ENCODE data around the gene ERICH6.

Gene ERICH6

DNA sequence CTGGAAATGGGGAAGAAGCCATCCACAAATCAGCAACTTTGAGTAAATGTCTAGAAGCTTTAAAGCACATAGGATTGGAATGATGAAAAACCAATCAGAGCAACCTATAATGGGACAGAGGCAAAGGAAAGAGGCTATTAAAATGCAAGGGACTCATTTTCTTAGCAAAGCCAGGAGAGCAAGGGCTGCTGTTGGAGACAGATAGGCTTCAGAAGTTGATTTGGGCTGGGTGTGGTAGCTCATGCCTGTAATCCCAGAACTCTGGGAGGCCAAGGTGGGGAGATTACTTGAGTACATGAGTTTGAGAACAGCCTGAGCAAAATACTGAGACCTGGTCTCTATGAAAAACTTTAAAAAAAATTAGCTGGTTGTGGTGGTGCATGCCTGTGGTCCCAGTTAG is 16.1 kb downstream of the ERICH6 start:
- Mint-ChIP-seq H3K27me3 (no peaks in the 10 kb centered on the region), H3K27ac (no peak overlapping the region), H3K4me1 (ENCODE audit: low read depth in 2 of 2) (no peaks in the 10 kb centered on the region), H3K4me3 (no peak overlapping the region), H3K9me3 (no peaks in the 10 kb centered on the region), H3K36me3 (ENCODE audit: insufficient read depth) (peaks cover 3% of the 10 kb centered on the region)
- ATAC-seq (replicated peaks) (no peak), DNase-seq (no peak)

DNA sequence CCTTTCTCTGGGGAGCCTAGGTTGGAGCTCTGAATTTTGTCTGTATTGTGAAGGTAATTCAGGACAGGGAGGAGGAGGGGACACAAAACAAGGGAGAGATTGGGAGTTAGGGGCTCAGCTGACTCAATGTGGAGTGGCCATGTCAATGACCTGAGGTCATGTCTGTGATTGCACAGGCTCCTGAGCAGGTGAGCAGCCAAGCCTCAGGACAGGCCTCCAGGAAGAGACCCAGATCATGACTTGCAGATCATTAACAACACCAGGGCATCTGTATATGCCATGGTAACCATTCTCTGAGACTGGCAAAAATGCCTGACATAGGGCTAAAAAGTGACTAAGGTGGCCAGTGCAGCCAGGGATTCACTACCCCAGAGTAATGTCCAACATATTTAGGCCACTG is 20.9 kb downstream of the ERICH6 start:
- Mint-ChIP-seq H3K4me3 (no peak overlapping the region), H3K27me3 (no peaks in the 10 kb centered on the region), H3K36me3 (ENCODE audit: insufficient read depth) (no peaks in the 10 kb centered on the region), H3K9me3 (no peaks in the 10 kb centered on the region), H3K4me1 (ENCODE audit: low read depth in 2 of 2) (peaks cover 4 to 7% of the 10 kb centered on the region in 2 donors), H3K27ac (peak overlapping the region in 1 of 2 donors; percentile 6)
- DNase-seq, result no peak
- ATAC-seq (replicated peaks), result no peak

DNA sequence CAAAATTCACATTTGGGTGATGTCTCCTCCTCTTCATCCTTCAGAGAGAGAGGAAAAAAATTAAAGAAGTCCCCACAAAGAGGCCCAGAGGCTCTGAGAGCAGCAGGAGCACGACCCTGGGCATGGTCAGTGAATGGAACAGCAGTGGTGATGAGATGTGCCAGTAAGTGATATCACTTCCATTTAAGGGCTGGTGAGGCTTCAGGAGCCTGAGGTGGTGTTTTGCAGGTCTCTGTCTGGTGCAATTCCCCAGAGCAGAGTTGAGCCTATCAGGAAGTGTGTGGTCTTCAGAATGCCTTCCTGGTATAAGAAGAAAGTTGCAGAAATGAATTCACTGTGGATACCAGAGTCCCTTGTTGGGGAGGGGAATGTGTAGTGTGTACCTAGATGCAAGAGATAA is 21.4 kb downstream of the ERICH6 start:
- H3K27ac Mint-ChIP-seq, result peak overlapping the region in 1 of 2 donors; percentile 6
- no peaks in the 10 kb centered on the region for H3K27me3 Mint-ChIP-seq
- peaks cover 4 to 7% of the 10 kb centered on the region in 2 donors for H3K4me1 Mint-ChIP-seq (ENCODE audit: low read depth in 2 of 2)
- ATAC-seq (replicated peaks) (no peak), DNase-seq (no peak)
- H3K36me3 Mint-ChIP-seq (ENCODE audit: insufficient read depth), result no peaks in the 10 kb centered on the region
- H3K4me3 Mint-ChIP-seq, result no peak overlapping the region
- no peaks in the 10 kb centered on the region for H3K9me3 Mint-ChIP-seq

DNA sequence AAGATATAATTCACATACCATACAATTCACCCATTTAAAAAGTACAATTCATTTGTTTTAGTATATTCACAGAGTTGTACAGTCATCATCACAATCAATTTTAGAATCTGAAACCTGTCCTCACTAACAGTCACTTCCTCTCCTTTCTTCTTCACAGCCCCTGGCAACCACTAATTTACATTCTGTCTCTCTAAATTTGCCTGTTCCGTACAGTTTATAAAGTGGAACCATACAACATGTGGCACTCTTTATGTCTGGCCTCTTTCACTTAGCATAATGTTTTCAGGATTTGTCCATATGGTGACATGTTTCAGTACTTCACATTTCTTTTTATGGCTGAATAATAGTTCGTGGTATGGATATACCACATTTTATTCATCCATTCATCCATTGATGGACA is 22.7 kb downstream of the ERICH6 start:
- H3K36me3 Mint-ChIP-seq (ENCODE audit: insufficient read depth), result no peaks in the 10 kb centered on the region
- DNase-seq (no peak), ATAC-seq (replicated peaks) (peak; percentile 54)
- peaks cover under 1 to 3% of the 10 kb centered on the region in 2 donors for H3K9me3 Mint-ChIP-seq
- H3K4me3 Mint-ChIP-seq, result no peak overlapping the region
- H3K4me1 Mint-ChIP-seq (ENCODE audit: low read depth in 2 of 2), result peaks cover 4 to 7% of the 10 kb centered on the region in 2 donors
- H3K27ac Mint-ChIP-seq, result no peak overlapping the region
- peaks cover 0 to 2% of the 10 kb centered on the region in 2 donors for H3K27me3 Mint-ChIP-seq

DNA sequence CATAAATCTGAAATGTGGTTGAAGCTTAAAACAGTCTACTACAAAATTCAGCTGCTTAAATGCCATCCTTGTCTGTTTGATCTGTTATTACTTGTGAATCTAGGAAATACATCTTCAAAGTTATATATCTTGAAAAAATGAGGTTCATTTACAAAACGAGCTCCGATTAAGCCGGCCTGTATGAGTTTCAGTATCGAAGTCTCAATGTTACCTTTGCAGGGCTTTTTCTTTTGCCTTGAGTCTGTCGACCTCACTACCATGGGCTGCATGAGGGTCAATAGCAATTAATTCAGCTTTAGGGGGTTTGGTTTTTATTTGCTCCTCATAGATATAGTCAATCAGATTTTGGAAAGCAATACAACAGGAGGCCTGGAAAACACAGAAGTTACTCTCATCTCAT is 23.2 kb downstream of the ERICH6 start:
- no peak for DNase-seq
- peaks cover 2 to 8% of the 10 kb centered on the region in 2 donors for H3K9me3 Mint-ChIP-seq
- H3K4me1 Mint-ChIP-seq (ENCODE audit: low read depth in 2 of 2), result peaks cover 4 to 7% of the 10 kb centered on the region in 2 donors
- H3K27me3 Mint-ChIP-seq, result peaks cover 0 to 7% of the 10 kb centered on the region in 2 donors
- H3K27ac Mint-ChIP-seq, result no peak overlapping the region
- no peak overlapping the region for H3K4me3 Mint-ChIP-seq
- no peak for ATAC-seq (replicated peaks)
- H3K36me3 Mint-ChIP-seq (ENCODE audit: insufficient read depth), result peaks cover 1% of the 10 kb centered on the region

DNA sequence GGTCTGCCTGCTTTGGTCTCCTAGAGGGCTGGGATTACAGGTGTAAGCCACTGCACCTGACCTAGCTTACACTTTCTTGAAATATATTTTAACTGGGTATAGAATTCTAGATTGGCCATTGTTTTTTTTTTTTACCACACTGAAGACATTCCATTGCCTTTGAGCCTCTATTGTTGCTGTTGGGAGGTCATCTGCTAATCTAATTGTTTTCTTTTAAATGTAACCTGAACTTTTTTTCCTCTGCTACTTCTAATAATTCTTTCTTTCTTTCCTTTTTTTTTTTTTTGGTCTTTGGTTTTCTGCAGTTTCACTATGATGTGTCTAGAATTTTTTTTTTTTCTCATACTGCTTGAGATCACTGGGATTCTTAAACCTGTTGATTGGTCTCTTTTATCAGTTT is 28.1 kb downstream of the ERICH6 start:
- Mint-ChIP-seq H3K4me1 (ENCODE audit: low read depth in 2 of 2) (peaks cover 0 to 3% of the 10 kb centered on the region in 2 donors), H3K9me3 (peaks cover 2 to 10% of the 10 kb centered on the region in 2 donors), H3K27me3 (peaks cover 0 to 14% of the 10 kb centered on the region in 2 donors), H3K27ac (no peak overlapping the region), H3K4me3 (no peak overlapping the region), H3K36me3 (ENCODE audit: insufficient read depth) (peaks cover 5% of the 10 kb centered on the region)
- DNase-seq (no peak), ATAC-seq (replicated peaks) (no peak)

DNA sequence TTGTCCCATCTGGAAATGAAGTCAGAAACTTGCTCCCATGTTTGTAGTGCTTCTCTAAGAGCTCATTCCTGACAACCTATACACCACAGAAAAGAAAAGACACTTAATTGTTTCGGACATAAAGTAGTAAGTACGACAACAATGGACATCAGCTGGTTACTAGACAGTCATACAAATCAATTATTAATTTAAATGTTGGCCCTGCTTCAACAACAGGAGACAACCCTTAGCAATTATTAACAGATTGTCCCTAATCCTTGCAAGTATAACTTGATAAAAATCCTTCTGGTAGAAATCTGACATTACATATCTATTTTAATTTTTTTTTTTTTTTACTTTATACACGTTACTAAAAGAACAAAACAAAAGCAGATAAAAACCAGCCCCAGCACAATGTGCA is 29.8 kb downstream of the ERICH6 start:
- no peak overlapping the region for H3K27ac Mint-ChIP-seq
- ATAC-seq (replicated peaks), result no peak
- H3K4me1 Mint-ChIP-seq (ENCODE audit: low read depth in 2 of 2), result no peaks in the 10 kb centered on the region

DNA sequence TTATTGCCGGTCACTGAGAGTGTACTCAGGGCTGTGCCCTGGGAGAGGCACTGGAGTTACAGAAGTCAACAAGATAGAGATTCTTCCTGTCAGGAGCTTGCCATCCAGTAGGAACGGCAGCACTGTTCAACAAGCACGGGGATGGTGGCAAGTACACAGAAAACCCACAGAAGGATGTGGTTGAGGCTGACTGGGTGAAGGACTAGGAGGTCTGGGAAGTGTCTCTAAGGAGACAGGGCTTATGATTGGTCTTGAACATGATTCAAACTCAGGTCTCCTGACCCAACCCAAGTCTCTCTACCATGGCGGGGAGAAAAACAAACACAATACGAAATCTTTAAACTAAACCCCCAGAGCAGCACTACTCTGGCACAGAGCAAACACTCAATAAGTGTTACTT is 37.6 kb downstream of the ERICH6 start:
- no peaks in the 10 kb centered on the region for H3K36me3 Mint-ChIP-seq (ENCODE audit: insufficient read depth)
- peak in 1 of 3 experiments; percentile 5 for DNase-seq
- peaks cover 11 to 17% of the 10 kb centered on the region in 2 donors for H3K27me3 Mint-ChIP-seq
- peak; percentile 76 for ATAC-seq (replicated peaks)
- H3K27ac Mint-ChIP-seq, result peak overlapping the region in 1 of 2 donors; percentile 72
- no peaks in the 10 kb centered on the region for H3K9me3 Mint-ChIP-seq
- peaks cover 10 to 11% of the 10 kb centered on the region in 2 donors for H3K4me1 Mint-ChIP-seq (ENCODE audit: low read depth in 2 of 2)
- peak overlapping the region in 1 of 2 donors; percentile 44 for H3K4me3 Mint-ChIP-seq

More for the DNA sequence above, 29.8 kb downstream of the ERICH6 start:
- Mint-ChIP-seq H3K27me3 (peaks cover 0 to 14% of the 10 kb centered on the region in 2 donors), H3K4me3 (no peak overlapping the region), H3K9me3 (peaks cover 2 to 10% of the 10 kb centered on the region in 2 donors), H3K36me3 (ENCODE audit: insufficient read depth) (peaks cover 5% of the 10 kb centered on the region)
- no peak for DNase-seq

DNA sequence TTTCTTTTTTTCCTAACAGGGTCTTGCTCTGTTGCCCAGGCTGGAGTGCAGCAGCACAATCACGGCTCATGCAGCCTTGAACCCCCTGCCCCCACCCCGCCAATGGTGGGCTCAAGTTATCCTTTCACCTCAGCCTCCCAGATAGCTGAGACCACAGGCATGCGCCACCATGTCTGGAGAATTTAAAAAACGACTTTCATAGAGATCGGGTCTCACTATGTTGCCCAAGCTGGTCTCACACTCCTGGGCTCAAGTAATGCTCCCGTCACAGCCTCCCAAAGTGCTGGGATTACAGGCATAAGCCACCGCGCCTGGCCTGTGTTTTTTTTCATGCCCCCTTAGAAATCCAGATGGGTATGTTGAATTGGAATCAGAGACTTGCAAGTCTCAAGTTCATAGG is 40.3 kb downstream of the ERICH6 start:
- no peak for ATAC-seq (replicated peaks)
- Mint-ChIP-seq H3K4me1 (ENCODE audit: low read depth in 2 of 2) (peaks cover 10 to 12% of the 10 kb centered on the region in 2 donors), H3K9me3 (no peaks in the 10 kb centered on the region), H3K36me3 (ENCODE audit: insufficient read depth) (no peaks in the 10 kb centered on the region), H3K27me3 (peaks cover 18 to 25% of the 10 kb centered on the region in 2 donors), H3K27ac (no peak overlapping the region), H3K4me3 (no peak overlapping the region)
- DNase-seq, result no peak

DNA sequence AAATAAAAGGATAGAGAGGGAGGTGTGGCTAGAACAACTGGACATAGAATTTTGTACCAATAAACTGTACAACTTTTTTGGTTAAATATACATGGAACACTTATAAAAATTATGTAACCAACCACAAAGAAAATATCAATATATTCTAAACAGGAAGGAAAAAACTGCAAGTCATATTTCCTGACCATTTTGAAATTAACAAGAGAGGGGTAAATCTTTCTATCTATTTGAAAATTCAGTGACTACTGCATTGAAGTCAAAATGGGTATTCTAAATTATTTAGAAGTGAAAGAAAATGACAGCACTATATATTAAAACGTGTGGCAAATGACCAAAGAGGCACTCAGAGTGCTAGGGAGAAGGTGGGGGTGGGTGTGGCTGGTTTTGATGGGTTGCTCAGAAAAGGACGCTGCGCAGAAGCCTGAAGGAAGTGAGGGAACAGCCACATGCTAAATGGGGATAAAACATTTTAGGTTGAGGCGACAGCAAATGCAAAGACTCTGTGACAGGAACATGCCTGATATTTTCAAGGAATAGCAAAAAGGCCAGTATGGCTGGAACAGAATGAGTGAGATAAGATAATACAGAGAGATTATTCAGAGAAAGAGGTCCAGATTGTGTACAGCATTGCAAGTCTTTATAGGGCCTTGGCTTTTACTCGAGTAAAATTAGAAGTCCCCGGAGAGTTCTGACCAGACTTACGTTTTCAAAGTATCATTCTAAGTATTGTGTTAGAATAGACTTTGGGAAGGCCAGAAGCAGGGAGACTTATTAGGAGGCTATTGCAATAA is 41.1 kb downstream of the ERICH6 start:
- no peak for ATAC-seq (replicated peaks)
- Mint-ChIP-seq H3K4me1 (ENCODE audit: low read depth in 2 of 2) (peaks cover 10 to 12% of the 10 kb centered on the region in 2 donors), H3K36me3 (ENCODE audit: insufficient read depth) (no peaks in the 10 kb centered on the region), H3K27me3 (peaks cover 18 to 27% of the 10 kb centered on the region in 2 donors), H3K4me3 (no peak overlapping the region), H3K27ac (no peak overlapping the region), H3K9me3 (no peaks in the 10 kb centered on the region)
- no peak for DNase-seq

DNA sequence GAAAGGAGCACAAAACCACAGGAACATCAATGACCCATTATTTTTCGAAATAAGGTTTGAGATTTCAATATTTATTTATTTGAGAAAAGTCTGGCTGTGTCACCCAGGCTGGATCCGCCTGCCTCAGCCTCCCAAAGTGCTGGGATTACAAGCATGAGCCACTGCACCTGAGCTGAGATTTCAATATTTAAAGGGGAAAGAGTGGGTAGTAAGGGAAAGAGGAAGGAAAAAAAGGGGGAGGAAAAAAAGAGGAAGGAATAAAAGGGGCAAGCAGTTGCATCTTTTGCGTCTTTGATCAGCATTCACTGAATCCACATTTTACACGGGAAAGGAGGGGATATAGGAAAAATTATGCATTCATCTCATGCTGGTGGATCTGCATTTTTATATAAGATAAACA is 47.4 kb downstream of the ERICH6 start:
- Mint-ChIP-seq H3K36me3 (ENCODE audit: insufficient read depth) (no peaks in the 10 kb centered on the region), H3K4me1 (ENCODE audit: low read depth in 2 of 2) (peaks cover 0 to 1% of the 10 kb centered on the region in 2 donors), H3K27me3 (peaks cover 16 to 23% of the 10 kb centered on the region in 2 donors), H3K4me3 (no peak overlapping the region), H3K9me3 (no peaks in the 10 kb centered on the region), H3K27ac (no peak overlapping the region)
- ATAC-seq (replicated peaks) (no peak), DNase-seq (no peak)

DNA sequence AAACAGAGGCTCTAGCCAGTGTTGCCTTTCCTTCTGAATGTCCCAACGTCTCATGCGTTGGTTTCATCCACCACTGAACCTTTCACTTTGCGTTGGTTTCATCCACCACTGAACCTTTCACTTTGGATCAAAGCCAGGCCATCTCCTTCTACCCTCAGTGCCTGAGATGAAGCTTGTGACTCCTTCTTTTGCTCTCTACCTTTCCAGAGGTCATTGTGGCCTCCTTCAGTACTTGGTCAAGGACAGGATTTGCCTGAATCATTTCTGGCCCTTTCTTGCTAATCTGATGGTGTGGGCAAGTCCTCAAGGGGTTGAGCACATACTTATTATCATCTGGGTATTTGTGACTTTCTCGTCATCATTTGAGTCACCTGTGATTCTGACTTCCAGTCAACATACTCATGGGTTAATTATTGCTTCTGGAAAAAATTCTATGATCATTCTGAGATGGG is 50.6 kb downstream of the ERICH6 start:
- no peak overlapping the region for H3K4me3 Mint-ChIP-seq
- ATAC-seq (replicated peaks), result no peak
- DNase-seq, result no peak
- H3K9me3 Mint-ChIP-seq, result no peaks in the 10 kb centered on the region
- H3K27me3 Mint-ChIP-seq, result peaks cover 9 to 17% of the 10 kb centered on the region in 2 donors
- no peaks in the 10 kb centered on the region for H3K36me3 Mint-ChIP-seq (ENCODE audit: insufficient read depth)
- no peak overlapping the region for H3K27ac Mint-ChIP-seq
- H3K4me1 Mint-ChIP-seq (ENCODE audit: low read depth in 2 of 2), result no peaks in the 10 kb centered on the region

DNA sequence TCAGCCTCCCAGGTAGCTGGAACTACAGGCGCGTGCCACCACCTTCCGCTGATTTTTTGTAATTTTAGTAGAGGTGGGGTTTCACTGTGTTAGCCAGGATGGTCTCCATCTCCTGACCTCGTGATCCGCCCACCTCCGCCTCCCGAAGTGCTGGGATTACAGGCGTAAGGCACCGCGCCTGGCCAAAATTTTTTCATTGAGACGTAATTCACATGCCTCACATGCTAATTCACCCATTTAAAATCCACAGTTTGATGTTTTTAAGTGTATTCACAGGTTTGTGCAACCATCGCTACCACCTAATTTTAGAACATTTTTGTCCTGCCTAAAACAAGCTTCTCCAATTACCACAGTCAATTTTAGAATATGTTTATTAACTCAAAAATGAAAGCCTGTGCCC is 63.5 kb downstream of the ERICH6 start:
- peaks cover 8 to 9% of the 10 kb centered on the region in 2 donors for H3K27me3 Mint-ChIP-seq
- no peaks in the 10 kb centered on the region for H3K9me3 Mint-ChIP-seq
- ATAC-seq (replicated peaks), result no peak
- no peaks in the 10 kb centered on the region for H3K36me3 Mint-ChIP-seq (ENCODE audit: insufficient read depth)
- no peak overlapping the region for H3K4me3 Mint-ChIP-seq
- no peak overlapping the region for H3K27ac Mint-ChIP-seq
- no peak for DNase-seq
- peaks cover 14 to 20% of the 10 kb centered on the region in 2 donors for H3K4me1 Mint-ChIP-seq (ENCODE audit: low read depth in 2 of 2)

DNA sequence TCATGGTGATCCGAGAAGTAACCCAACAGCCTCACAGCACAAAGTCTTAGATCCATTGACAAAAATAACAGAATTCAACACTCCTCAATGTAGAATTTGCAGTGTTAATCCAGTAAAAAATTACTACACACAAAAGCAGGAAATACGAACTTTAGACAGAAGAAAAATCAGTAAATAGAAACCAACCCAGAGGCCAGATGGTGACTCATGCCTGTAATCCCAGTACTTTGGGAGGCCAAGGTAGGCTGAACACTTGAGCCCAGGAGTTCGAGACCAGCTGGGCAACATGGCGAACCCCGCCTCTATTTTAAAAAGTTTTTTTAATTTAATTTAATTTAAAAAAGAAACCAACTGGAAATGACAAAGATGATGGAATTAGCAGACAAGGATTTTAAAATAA is 64.5 kb downstream of the ERICH6 start:
- ATAC-seq (replicated peaks), result no peak
- Mint-ChIP-seq H3K4me3 (no peak overlapping the region), H3K27ac (no peak overlapping the region), H3K9me3 (no peaks in the 10 kb centered on the region), H3K27me3 (peaks cover 8 to 9% of the 10 kb centered on the region in 2 donors), H3K4me1 (ENCODE audit: low read depth in 2 of 2) (peaks cover 23 to 27% of the 10 kb centered on the region in 2 donors), H3K36me3 (ENCODE audit: insufficient read depth) (peaks cover 8% of the 10 kb centered on the region)
- DNase-seq, result no peak

Data from effector memory CD8-positive, alpha-beta T cell (primary cell).